Testis (tissue), 2 donors: Measurements from ENCODE around the gene RASIP1.

Experiments used
- POLR2A ChIP-seq: fragments of 450-650 bp; IDR thresholded peaks from one replicate; pipeline ENCODE4 v1.6.1; 2017; ENCODE audit warnings: antibody characterized with exemption, mild to moderate bottlenecking, moderate library complexity
- TF ChIP-seq, protein P1 (sequence below), 3 experiments: fragments of 450-650 bp in 2 of 3; fragments of 200-600 bp in 1 of 3; sonication (generic) in 1 of 3; IDR thresholded peaks; one replicate each; pipeline ENCODE4 v1.5.1; 2016 to 2019; ENCODE audit warnings: antibody characterized with exemption in 3 of 3, mild to moderate bottlenecking in 2 of 3, moderate library complexity in 1 of 3

DNA sequence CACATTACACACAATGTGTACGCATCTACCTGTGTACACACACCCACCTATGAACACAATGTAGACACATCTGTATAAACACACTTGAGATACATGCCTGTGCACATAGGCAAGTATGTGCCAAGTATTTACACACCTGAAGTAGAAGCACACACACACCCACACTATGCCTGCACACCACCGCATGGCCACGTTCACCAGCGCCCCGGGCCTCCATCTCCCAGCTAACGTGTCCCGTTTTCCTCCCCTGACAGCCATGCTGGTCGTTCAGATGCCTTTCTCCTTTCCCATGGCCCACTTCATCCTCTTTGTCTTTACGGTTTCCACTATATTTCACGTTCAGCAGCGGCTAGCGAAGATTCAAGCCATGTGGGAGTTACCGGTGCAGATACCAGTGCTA is 37.7 kb downstream of the RASIP1 start:
- TF ChIP-seq, protein P1, sequence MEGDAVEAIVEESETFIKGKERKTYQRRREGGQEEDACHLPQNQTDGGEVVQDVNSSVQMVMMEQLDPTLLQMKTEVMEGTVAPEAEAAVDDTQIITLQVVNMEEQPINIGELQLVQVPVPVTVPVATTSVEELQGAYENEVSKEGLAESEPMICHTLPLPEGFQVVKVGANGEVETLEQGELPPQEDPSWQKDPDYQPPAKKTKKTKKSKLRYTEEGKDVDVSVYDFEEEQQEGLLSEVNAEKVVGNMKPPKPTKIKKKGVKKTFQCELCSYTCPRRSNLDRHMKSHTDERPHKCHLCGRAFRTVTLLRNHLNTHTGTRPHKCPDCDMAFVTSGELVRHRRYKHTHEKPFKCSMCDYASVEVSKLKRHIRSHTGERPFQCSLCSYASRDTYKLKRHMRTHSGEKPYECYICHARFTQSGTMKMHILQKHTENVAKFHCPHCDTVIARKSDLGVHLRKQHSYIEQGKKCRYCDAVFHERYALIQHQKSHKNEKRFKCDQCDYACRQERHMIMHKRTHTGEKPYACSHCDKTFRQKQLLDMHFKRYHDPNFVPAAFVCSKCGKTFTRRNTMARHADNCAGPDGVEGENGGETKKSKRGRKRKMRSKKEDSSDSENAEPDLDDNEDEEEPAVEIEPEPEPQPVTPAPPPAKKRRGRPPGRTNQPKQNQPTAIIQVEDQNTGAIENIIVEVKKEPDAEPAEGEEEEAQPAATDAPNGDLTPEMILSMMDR (IDR thresholded peaks at IDR 0.05): no peak
- TF ChIP-seq POLR2A: no peak
